ENCODE results near the gene ZNF557. TPM values are rescaled to one million over a fixed set of nuclear protein-coding genes. Genes with fewer than 3 reads are reported as not detected.
A peak's percentile ranks its signal among the peaks of the same experiment; 100 is the strongest.

ZNF557 gene
- total RNA-seq, 4 donors from 2014 or later = 7.6 to 34.9 (median 15.7) TPM

- Histone ChIP-seq H3K36me3 (no peaks in the 10 kb centered on the region), H3K27ac (no peak overlapping the region), H3K4me1 (no peaks in the 10 kb centered on the region), H3K4me3 (no peak overlapping the region), H3K27me3 (no peaks in the 10 kb centered on the region), H3K9me3 (peaks cover 0 to 96% of the 10 kb centered on the region in 2 donors)
- intact Hi-C loops (cut with DNase I; ENCODE audit: low total_unique reads) = no loop called here
- TF ChIP-seq CTCF (IDR thresholded peaks at IDR 0.05) = no peak
- TF ChIP-seq POLR2A (IDR thresholded peaks at IDR 0.05) = no peak
- DNase-seq = no peak
Measured at GRCh38 chr19:7083076-7083956, 13.8 kb downstream of the ZNF557 start.

GRCh38 chr19:7088999-7089398, 19.5 kb downstream of the ZNF557 start:
- DNase-seq = no peak
- H3K36me3 ChIP-seq = no peaks in the 10 kb centered on the region
- H3K27ac ChIP-seq = no peak overlapping the region
- H3K27me3 ChIP-seq = no peaks in the 10 kb centered on the region
- H3K4me3 ChIP-seq = no peak overlapping the region
- no peak for TF ChIP-seq CTCF (IDR thresholded peaks at IDR 0.05)
- TF ChIP-seq POLR2A (IDR thresholded peaks at IDR 0.05) = no peak
- H3K9me3 ChIP-seq = peaks cover 0 to 51% of the 10 kb centered on the region in 2 donors
- H3K4me1 ChIP-seq = no peaks in the 10 kb centered on the region
- intact Hi-C loops (cut with DNase I; ENCODE audit: low total_unique reads) = no loop called here

GRCh38 chr19:7098096-7098495, 28.6 kb downstream of the ZNF557 start:
- Histone ChIP-seq H3K27ac (peak overlapping the region in 1 of 2 donors; percentile 100), H3K4me3 (no peak overlapping the region)

GRCh38 chr19:7098701-7099596, 29.4 kb downstream of the ZNF557 start:
- peak overlapping the region; percentile 58 to 89 for H3K4me3 ChIP-seq
- H3K4me1 ChIP-seq = no peaks in the 10 kb centered on the region
- TF ChIP-seq POLR2A (IDR thresholded peaks at IDR 0.05) = peak in 1 of 2 donors; percentile 60
- TF ChIP-seq CTCF (IDR thresholded peaks at IDR 0.05) = peak in 1 of 4 experiments; percentile 15
- intact Hi-C loops (cut with DNase I; ENCODE audit: low total_unique reads) = no loop called here
- H3K27ac ChIP-seq = peak overlapping the region; percentile 94 to 100
- no peaks in the 10 kb centered on the region for H3K9me3 ChIP-seq
- H3K36me3 ChIP-seq = no peaks in the 10 kb centered on the region
- DNase-seq = peak; percentile 91 to 95
- H3K27me3 ChIP-seq = no peaks in the 10 kb centered on the region

More at GRCh38 chr19:7098096-7098495, 28.6 kb downstream of the ZNF557 start:
- no peaks in the 10 kb centered on the region for H3K27me3 ChIP-seq
- no peak for DNase-seq
- H3K9me3 ChIP-seq = no peaks in the 10 kb centered on the region
- H3K4me1 ChIP-seq = no peaks in the 10 kb centered on the region
- intact Hi-C loops (cut with DNase I; ENCODE audit: low total_unique reads) = no loop called here
- no peaks in the 10 kb centered on the region for H3K36me3 ChIP-seq
- TF ChIP-seq CTCF (IDR thresholded peaks at IDR 0.05) (no peak), POLR2A (IDR thresholded peaks at IDR 0.05) (no peak)

Measured in uterus (tissue), 4 donors.